ENCODE results near the gene DERA. TPM values are rescaled to one million over a fixed set of nuclear protein-coding genes. Genes with fewer than 3 reads are reported as not detected.

Gene DERA
- polyA plus RNA-seq, 1 donor (not counting 4 experiments of a cell fraction or from before 2014, with no cell fraction given) = 34.2 TPM

DNA sequence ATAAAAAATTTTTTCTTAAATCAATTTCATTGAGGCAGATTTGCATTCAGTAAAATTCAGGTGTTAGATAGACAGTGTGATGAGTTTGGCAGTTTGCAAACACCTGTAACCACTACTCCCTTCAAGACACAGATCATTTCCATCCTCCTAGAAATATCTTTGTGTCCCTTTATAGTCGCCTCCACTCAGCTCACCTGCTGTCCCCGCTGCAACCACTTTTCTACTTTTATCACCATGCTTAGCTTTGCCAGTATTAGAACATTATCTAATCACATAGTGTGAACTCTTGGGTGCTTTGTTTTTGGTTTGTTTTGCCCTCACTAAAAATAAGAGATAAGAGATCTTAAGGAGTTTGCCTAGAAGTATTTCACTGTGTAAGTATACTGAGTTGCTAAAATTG, 73.8 kb downstream of the DERA start:
- Histone ChIP-seq H3K27me3 (ENCODE audit: control insufficient read depth, extremely low read depth, insufficient read depth, low read length) (no peaks in the 10 kb centered on the region), H3K4me2 (ENCODE audit: control insufficient read depth, extremely low read depth, insufficient read depth, low read depth, low read length) (no peak overlapping the region), H3K27ac (ENCODE audit: control insufficient read depth, insufficient read depth, low read length) (no peak overlapping the region), H3K9ac (ENCODE audit: control insufficient read depth, extremely low read depth, insufficient read depth, low read length) (no peak overlapping the region), H3K79me2 (ENCODE audit: control insufficient read depth, insufficient read depth, low read length) (no peaks in the 10 kb centered on the region), H3K4me3 (ENCODE audit: control insufficient read depth in 2 of 3, extremely low read depth in 1 of 3, insufficient read depth in 2 of 3, low read depth in 1 of 3, low read length in 3 of 3) (no peak overlapping the region), H3K36me3 (ENCODE audit: control insufficient read depth in 2 of 2, extremely low read depth in 1 of 2, insufficient read depth in 2 of 2, low read length in 2 of 2) (peaks cover 0 to 14% of the 10 kb centered on the region in 2 experiments), H3K4me1 (ENCODE audit: control insufficient read depth, extremely low read depth, insufficient read depth, low read length) (peaks cover 1% of the 10 kb centered on the region), H4K20me1 (ENCODE audit: control insufficient read depth, extremely low read depth, insufficient read depth, low read length) (no peaks in the 10 kb centered on the region), H2AFZ (ENCODE audit: control insufficient read depth, low read length) (no peak overlapping the region), H3K9me3 (ENCODE audit: control insufficient read depth, low read depth, low read length) (no peaks in the 10 kb centered on the region), H3K9me1 (ENCODE audit: control insufficient read depth, extremely low read depth, insufficient read depth, low read length) (no peaks in the 10 kb centered on the region)
- TF ChIP-seq EZH2 (IDR thresholded peaks at IDR 0.05; ENCODE audit: low read length) = no peak
- TF ChIP-seq, protein P1, sequence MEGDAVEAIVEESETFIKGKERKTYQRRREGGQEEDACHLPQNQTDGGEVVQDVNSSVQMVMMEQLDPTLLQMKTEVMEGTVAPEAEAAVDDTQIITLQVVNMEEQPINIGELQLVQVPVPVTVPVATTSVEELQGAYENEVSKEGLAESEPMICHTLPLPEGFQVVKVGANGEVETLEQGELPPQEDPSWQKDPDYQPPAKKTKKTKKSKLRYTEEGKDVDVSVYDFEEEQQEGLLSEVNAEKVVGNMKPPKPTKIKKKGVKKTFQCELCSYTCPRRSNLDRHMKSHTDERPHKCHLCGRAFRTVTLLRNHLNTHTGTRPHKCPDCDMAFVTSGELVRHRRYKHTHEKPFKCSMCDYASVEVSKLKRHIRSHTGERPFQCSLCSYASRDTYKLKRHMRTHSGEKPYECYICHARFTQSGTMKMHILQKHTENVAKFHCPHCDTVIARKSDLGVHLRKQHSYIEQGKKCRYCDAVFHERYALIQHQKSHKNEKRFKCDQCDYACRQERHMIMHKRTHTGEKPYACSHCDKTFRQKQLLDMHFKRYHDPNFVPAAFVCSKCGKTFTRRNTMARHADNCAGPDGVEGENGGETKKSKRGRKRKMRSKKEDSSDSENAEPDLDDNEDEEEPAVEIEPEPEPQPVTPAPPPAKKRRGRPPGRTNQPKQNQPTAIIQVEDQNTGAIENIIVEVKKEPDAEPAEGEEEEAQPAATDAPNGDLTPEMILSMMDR (optimal IDR thresholded peaks at IDR 0.05 in 1 of 3, IDR thresholded peaks at IDR 0.05 in 1 of 3, conservative IDR thresholded peaks at IDR 0.05 in 1 of 3; ENCODE audit: extremely low read depth in 1 of 3, insufficient read depth in 2 of 3, low read length in 3 of 3) = no peak
- no peak for DNase-seq (ENCODE audit: low read depth, low spot score)
- no peak for FAIRE-seq
- dilution Hi-C loops (cut with MboI; ENCODE audit: extremely low pct_ligation_motif_present, low sequenced_read_pairs) = no loop called here

DNA sequence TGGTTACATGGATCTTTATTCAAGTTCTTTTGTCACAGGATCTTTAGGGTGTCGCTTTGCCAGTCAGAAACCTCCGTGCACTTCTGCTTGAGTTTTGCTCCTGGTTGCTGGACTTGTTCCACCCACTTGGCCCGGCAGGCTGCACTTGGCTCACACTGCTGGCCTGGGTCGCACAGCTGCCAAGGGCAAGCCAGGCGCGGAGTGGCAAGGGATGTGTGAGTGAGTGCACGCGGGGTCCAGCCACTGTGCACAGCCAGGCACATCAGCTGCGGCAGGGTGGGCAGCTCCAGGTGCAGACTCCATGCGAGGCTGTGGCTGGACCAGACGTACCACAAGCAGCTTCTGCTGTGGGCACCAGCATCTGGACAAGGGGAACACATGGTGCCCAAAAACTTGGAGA, 76.6 kb downstream of the DERA start:
- DNase-seq (ENCODE audit: low read depth, low spot score) = no peak
- H3K9me1 ChIP-seq (ENCODE audit: control insufficient read depth, extremely low read depth, insufficient read depth, low read length) = no peaks in the 10 kb centered on the region
- no peak for TF ChIP-seq EZH2 (IDR thresholded peaks at IDR 0.05; ENCODE audit: low read length)
- TF ChIP-seq, protein P1 (optimal IDR thresholded peaks at IDR 0.05 in 1 of 3, IDR thresholded peaks at IDR 0.05 in 1 of 3, conservative IDR thresholded peaks at IDR 0.05 in 1 of 3; ENCODE audit: extremely low read depth in 1 of 3, insufficient read depth in 2 of 3, low read length in 3 of 3) = no peak
- H2AFZ ChIP-seq (ENCODE audit: control insufficient read depth, low read length) = no peak overlapping the region
- no peak overlapping the region for H3K4me3 ChIP-seq (ENCODE audit: control insufficient read depth in 2 of 3, extremely low read depth in 1 of 3, insufficient read depth in 2 of 3, low read depth in 1 of 3, low read length in 3 of 3)
- no peaks in the 10 kb centered on the region for H4K20me1 ChIP-seq (ENCODE audit: control insufficient read depth, extremely low read depth, insufficient read depth, low read length)
- no peak overlapping the region for H3K27ac ChIP-seq (ENCODE audit: control insufficient read depth, insufficient read depth, low read length)
- no peaks in the 10 kb centered on the region for H3K9me3 ChIP-seq (ENCODE audit: control insufficient read depth, low read depth, low read length)
- H3K27me3 ChIP-seq (ENCODE audit: control insufficient read depth, extremely low read depth, insufficient read depth, low read length) = no peaks in the 10 kb centered on the region
- no peaks in the 10 kb centered on the region for H3K4me1 ChIP-seq (ENCODE audit: control insufficient read depth, extremely low read depth, insufficient read depth, low read length)
- no peak overlapping the region for H3K9ac ChIP-seq (ENCODE audit: control insufficient read depth, extremely low read depth, insufficient read depth, low read length)
- peaks cover 0 to 14% of the 10 kb centered on the region in 2 experiments for H3K36me3 ChIP-seq (ENCODE audit: control insufficient read depth in 2 of 2, extremely low read depth in 1 of 2, insufficient read depth in 2 of 2, low read length in 2 of 2)
- H3K79me2 ChIP-seq (ENCODE audit: control insufficient read depth, insufficient read depth, low read length) = no peaks in the 10 kb centered on the region
- no peak for FAIRE-seq
- H3K4me2 ChIP-seq (ENCODE audit: control insufficient read depth, extremely low read depth, insufficient read depth, low read depth, low read length) = no peak overlapping the region
- dilution Hi-C loops (cut with MboI; ENCODE audit: extremely low pct_ligation_motif_present, low sequenced_read_pairs) = no loop called here

Data from keratinocyte (primary cell).